ENCODE measurements around the gene PNRC1.
"Not testable (repeated sequence)": the region's sequence is repeated elsewhere in the genome, so short reads cannot be mapped to it uniquely, and the experiment has no call there.

Gene PNRC1

GRCh38 chr6:89057759-89058158 is 22.8 kb upstream of the PNRC1 start:
- no peak for DNase-seq (ENCODE audit: extremely low spot score)

GRCh38 chr6:89058627-89059026 is 21.9 kb upstream of the PNRC1 start:
- POLR2A ChIA-PET: no interaction called here
- DNase-seq (ENCODE audit: extremely low spot score): no peak
- no peak for TF ChIP-seq CTCF (IDR thresholded peaks at IDR 0.05; ENCODE audit: control extremely low read depth, extremely low read depth, low read depth, missing control alignments)
- CTCF ChIA-PET: interaction anchor here (1.5 kb wide), 1 partner anchor 74 kb away, joined by 3 read pairs; no protein-coding TSS in a partner anchor

More at GRCh38 chr6:89057759-89058158, 22.8 kb upstream of the PNRC1 start:
- POLR2A ChIA-PET: no interaction called here
- CTCF ChIA-PET: no interaction called here
- TF ChIP-seq CTCF (IDR thresholded peaks at IDR 0.05; ENCODE audit: control extremely low read depth, extremely low read depth, low read depth, missing control alignments): no peak

- ChIA-PET POLR2A (no interaction called here), CTCF (interaction anchor here (1.3 to 1.5 kb wide), 3 partner anchors 16 to 77 kb away, joined by 3 to 4 read pairs (median 3); no protein-coding TSS in a partner anchor)
- no peak for DNase-seq (ENCODE audit: extremely low spot score)
Measured at GRCh38 chr6:89059227-89059626, 21.3 kb upstream of the PNRC1 start.

GRCh38 chr6:89063881-89064280 is 16.7 kb upstream of the PNRC1 start:
- TF ChIP-seq CTCF (IDR thresholded peaks at IDR 0.05; ENCODE audit: control extremely low read depth, extremely low read depth, low read depth, missing control alignments): no peak
- DNase-seq (ENCODE audit: extremely low spot score): no peak
- POLR2A ChIA-PET: no interaction called here
- CTCF ChIA-PET: interaction anchor here (1.2 kb wide), 1 partner anchor 14 kb away, joined by 3 read pairs; no protein-coding TSS in a partner anchor

More at GRCh38 chr6:89059227-89059626, 21.3 kb upstream of the PNRC1 start:
- no peak for TF ChIP-seq CTCF (IDR thresholded peaks at IDR 0.05; ENCODE audit: control extremely low read depth, extremely low read depth, low read depth, missing control alignments)

GRCh38 chr6:89064931-89065330 is 15.6 kb upstream of the PNRC1 start:
- CTCF ChIA-PET; DNase-seq (ENCODE audit: extremely low spot score); POLR2A ChIA-PET: not testable (repeated sequence)

GRCh38 chr6:89066121-89066520 is 14.4 kb upstream of the PNRC1 start:
- CTCF ChIA-PET: interaction anchor here (1.3 kb wide), 1 partner anchor 9 kb away, joined by 3 read pairs; no protein-coding TSS in a partner anchor
- DNase-seq (ENCODE audit: extremely low spot score); POLR2A ChIA-PET: not testable (repeated sequence)

GRCh38 chr6:89066940-89067646 is 13.5 kb upstream of the PNRC1 start:
- no peak for DNase-seq (ENCODE audit: extremely low spot score)
- TF ChIP-seq CTCF (IDR thresholded peaks at IDR 0.05; ENCODE audit: control extremely low read depth, extremely low read depth, low read depth, missing control alignments): no peak
- POLR2A ChIA-PET: interaction anchor here (0.9 kb wide), 1 partner anchor 14 kb away, joined by 3 read pairs; the partner anchor contains the start of gene PNRC1
- CTCF ChIA-PET: interaction anchor here (0.8 to 1.4 kb wide), 3 partner anchors 8 to 17 kb away, joined by 3 read pairs; no protein-coding TSS in a partner anchor
